K562 (cell line): ENCODE measurements around the gene APEX1. TPM values are rescaled to one million over a fixed set of nuclear protein-coding genes. Genes with fewer than 3 reads are reported as not detected.

Source experiments
- ATF1 ChIP-seq, 2 experiments: fragments of 450-650 bp in 1 of 2; IDR thresholded peaks; 2 replicates each; pipeline ENCODE4 v1.6.1; 2016; ENCODE audit warnings: missing compliant biosample characterization in 1 of 2, missing genetic modification characterization in 1 of 2
- CTBP1 ChIP-seq: fragments of 450-650 bp; IDR thresholded peaks from 2 replicates; pipeline ENCODE4 v1.6.1; 2016; ENCODE audit warnings: borderline replicate concordance
- E2F5 ChIP-seq: sonication (generic); formaldehyde crosslinking; IDR thresholded peaks from 2 replicates; pipeline ENCODE4 v1.8.0; 2022; ENCODE audit warnings: mild to moderate bottlenecking, missing genetic modification reagents
- FOS ChIP-seq: IDR thresholded peaks from 3 replicates; pipeline ENCODE4 v1.6.1; 2011; ENCODE audit not compliant: insufficient read length; ENCODE audit errors: extremely low read depth
- FOXJ3 ChIP-seq: sonication (generic); formaldehyde crosslinking; IDR thresholded peaks from 2 replicates; pipeline ENCODE4 v1.4.0; 2020; ENCODE audit warnings: mild to moderate bottlenecking, missing genetic modification reagents
- GATAD2B ChIP-seq: fragments of 450-650 bp; IDR thresholded peaks from 2 replicates; pipeline ENCODE4 v1.6.1; 2017; ENCODE audit warnings: mild to moderate bottlenecking, borderline replicate concordance
- HIVEP1 ChIP-seq: fragments of 250-450 bp; sonication (Bioruptor Pico); IDR thresholded peaks from 2 replicates; pipeline ENCODE4 v1.4.0; 2020; ENCODE audit warnings: mild to moderate bottlenecking
- IRF1 ChIP-seq: sonication (generic); formaldehyde crosslinking; IDR thresholded peaks from 2 replicates; pipeline ENCODE4 v1.8.0; 2022; ENCODE audit warnings: missing genetic modification reagents, mild to moderate bottlenecking, borderline replicate concordance
- IRF2 ChIP-seq: sonication (generic); formaldehyde crosslinking; IDR thresholded peaks from 2 replicates; pipeline ENCODE4 v1.8.1; 2022; ENCODE audit warnings: mild to moderate bottlenecking, missing genetic modification reagents
- JUN ChIP-seq, 2 experiments: sonication (generic) in 1 of 2; formaldehyde crosslinking in 1 of 2; IDR thresholded peaks; 2 replicates each; pipeline versions ENCODE4 v1.6.1 to v1.8.0; 2012 to 2022; ENCODE audit warnings: borderline replicate concordance in 2 of 2, mild to moderate bottlenecking in 2 of 2, improper control_type of control experiment in 1 of 2, low read depth in 1 of 2, low read length in 1 of 2, missing genetic modification reagents in 1 of 2
- MAFK ChIP-seq: IDR thresholded peaks from 2 replicates; pipeline ENCODE4 v1.6.1; 2011; ENCODE audit warnings: low read length, improper control_type of control experiment
- MCM2 ChIP-seq: fragments of 450-650 bp; IDR thresholded peaks from 2 replicates; pipeline ENCODE4 v1.6.1; 2017; ENCODE audit warnings: low read depth, mild to moderate bottlenecking
- MED1 ChIP-seq: sonication (generic); formaldehyde crosslinking; IDR thresholded peaks from 2 replicates; pipeline ENCODE4 v1.8.1; 2023; ENCODE audit warnings: missing genetic modification reagents, borderline replicate concordance
- MEIS2 ChIP-seq: fragments of 450-650 bp; IDR thresholded peaks from 2 replicates; pipeline ENCODE4 v1.6.1; 2014; ENCODE audit warnings: mild to moderate bottlenecking; ENCODE audit not compliant: partially characterized antibody
- MYC ChIP-seq, 2 experiments: fragments of 250-450 bp in 1 of 2; sonication (Bioruptor Pico) in 1 of 2; IDR thresholded peaks; 2 replicates each; pipeline versions ENCODE4 v1.5.1 to v1.6.1; 2012 to 2021; ENCODE audit warnings: low read depth in 2 of 2, borderline replicate concordance in 1 of 2, improper control_type of control experiment in 1 of 2, low read length in 1 of 2, mild to moderate bottlenecking in 1 of 2, moderate library complexity in 1 of 2
- NFIC ChIP-seq: fragments of 450-650 bp; IDR thresholded peaks from 2 replicates; pipeline ENCODE4 v1.6.1; 2017; ENCODE audit warnings: mild to moderate bottlenecking, inconsistent platforms
- PCBP1 ChIP-seq: fragments of 200-400 bp; formaldehyde crosslinking; IDR thresholded peaks from 2 replicates; pipeline ENCODE4 v1.6.1; 2018; ENCODE audit warnings: mild to moderate bottlenecking, low read depth, low read length; ENCODE audit not compliant: poor library complexity, severe bottlenecking
- SP1 ChIP-seq: sonication (generic); formaldehyde crosslinking; IDR thresholded peaks from 2 replicates; pipeline ENCODE4 v1.8.1; 2022; ENCODE audit warnings: mild to moderate bottlenecking, missing genetic modification reagents
- SREBF1 ChIP-seq: fragments of 150-350 bp; IDR thresholded peaks from 2 replicates; pipeline ENCODE4 v1.6.1; 2014; ENCODE audit warnings: antibody characterized with exemption, low read depth, low read length, borderline replicate concordance
- STAT5B ChIP-seq: fragments of 250-450 bp; sonication (Bioruptor Pico); IDR thresholded peaks from 2 replicates; pipeline ENCODE4 v1.8.0; 2021; ENCODE audit warnings: mild to moderate bottlenecking, inconsistent platforms
- TAF1 ChIP-seq: IDR thresholded peaks from 2 replicates; pipeline ENCODE4 v1.6.1; 2011; ENCODE audit warnings: mild to moderate bottlenecking, low read length, moderate library complexity; ENCODE audit not compliant: insufficient read depth, control insufficient read depth, severe bottlenecking; ENCODE audit errors: extremely low read depth
- THAP7 ChIP-seq: fragments of 250-450 bp; sonication (Bioruptor Pico); IDR thresholded peaks from 2 replicates; pipeline ENCODE4 v1.5.0; 2021
- U2AF1 ChIP-seq: fragments of 200-400 bp; formaldehyde crosslinking; optimal IDR thresholded peaks from 2 replicates; pipeline ENCODE3; 2017; ENCODE audit warnings: mild to moderate bottlenecking, low read depth, low read length, moderate library complexity
- ZNF263 ChIP-seq: sonication (generic); formaldehyde crosslinking; IDR thresholded peaks from 2 replicates; pipeline ENCODE4 v1.8.0; 2022; ENCODE audit warnings: mild to moderate bottlenecking, missing genetic modification reagents, borderline replicate concordance
- ZSCAN29 ChIP-seq: fragments of 450-650 bp; IDR thresholded peaks from 2 replicates; pipeline ENCODE4 v1.6.1; 2017
- polyA plus RNA-seq, 8 experiments: library from polyadenylated mRNA; depleted of rRNA in 4 of 8; stranded (reverse) in 5 of 8; unstranded in 3 of 8; fragments of >200 nt; fragmentation: Nextera tagmentation in 2 of 8; fragmentation: Illumina TruSeq in 1 of 8; extraction: Ambion mirVana in 2 of 8; extraction: Trizol in 1 of 8; gene quantifications; 2 replicates each; pipeline versions ENCODE4 v1.2.1 to v1.2.3, GENCODE V29; 2011 to 2014; ENCODE audit warnings: inconsistent platforms in 1 of 8, missing spikeins in 1 of 8
- total RNA-seq, 7 experiments: library from RNA; depleted of rRNA in 6 of 7; stranded (reverse); fragments of >200 nt in 6 of 7; fragmentation: Illumina TruSeq in 2 of 7; extraction: Trizol in 2 of 7; gene quantifications; 2 replicates each; pipeline versions ENCODE4 v1.2.1 to v1.2.3, GENCODE V29; 2011 to 2021; ENCODE audit warnings: low replicate concordance in 1 of 7

Gene APEX1
- total and polyA plus RNA-seq, 9 of the 15 experiments (the other 6 are each of a cell fraction or from before 2014, with no cell fraction given), result 50.2 to 274 (median 158) TPM

GRCh38 chr14:20461225-20462141, 6.5 kb downstream of the APEX1 start, which contains the start of gene PIP4P1 (continued):
- TF ChIP-seq E2F5 (CRISPR knock-in tag) (no peak), THAP7 (CRISPR knock-in tag) (no peak), MED1 (CRISPR knock-in tag) (no peak), TAF1 (peak; percentile 34), HIVEP1 (CRISPR knock-in tag) (0 out of 2 replicates have a peak, but pooled peaks have one; percentile 40), U2AF1 (no peak), MCM2 (no peak), IRF1 (CRISPR knock-in tag) (no peak), SP1 (CRISPR knock-in tag) (peak; percentile 63), MEIS2 (peak; percentile 67), ATF1 (CRISPR knock-in tag; IDR thresholded peaks at IDR 0.05) (no peak), ATF1 (tag; IDR thresholded peaks at IDR 0.05) (peak; percentile 96), JUN (IDR thresholded peaks at IDR 0.05; ENCODE audit: borderline replicate concordance, low read depth, low read length) (peak; percentile 66; the same call in 1 of the 2 replicates), JUN (CRISPR knock-in tag; IDR thresholded peaks at IDR 0.05; ENCODE audit: borderline replicate concordance) (no peak), STAT5B (no peak), GATAD2B (no peak), ZSCAN29 (0 out of 2 replicates have a peak, but pooled peaks have one; percentile 18), MYC (IDR thresholded peaks at IDR 0.05; ENCODE audit: low read depth, low read length) (peak; percentile 79), MYC (CRISPR knock-in tag; IDR thresholded peaks at IDR 0.05; ENCODE audit: borderline replicate concordance, low read depth) (no peak), ZNF263 (CRISPR knock-in tag) (no peak; the same call in 1 of the 2 replicates), MAFK (peak; percentile 63), NFIC (no peak), SREBF1 (0 out of 2 replicates have a peak, but pooled peaks have one; percentile 35), FOXJ3 (no peak), IRF2 (no peak), FOS (peak; percentile 74), PCBP1 (no peak), CTBP1 (peak; percentile 75; the same call in 1 of the 2 replicates)
